Skin of body (tissue), 2 donors: ENCODE results near the gene PPOX. TPM values are rescaled to one million over a fixed set of nuclear protein-coding genes. Genes with fewer than 3 reads are reported as not detected.
A peak's percentile ranks its signal among the peaks of the same experiment; 100 is the strongest.

Experiments used
- DNase-seq: peaks from one replicate; lab custom pipeline; 2025; lab: John Stamatoyannopoulos, UW
- total RNA-seq: library from RNA; depleted of rRNA; stranded (reverse); fragments of >200 nt; gene quantifications from one replicate; pipeline ENCODE4 v1.2.3, GENCODE V29; 2014

PPOX gene
- total RNA-seq, 1 donor from 2014 or later: 16.7 TPM

DNA sequence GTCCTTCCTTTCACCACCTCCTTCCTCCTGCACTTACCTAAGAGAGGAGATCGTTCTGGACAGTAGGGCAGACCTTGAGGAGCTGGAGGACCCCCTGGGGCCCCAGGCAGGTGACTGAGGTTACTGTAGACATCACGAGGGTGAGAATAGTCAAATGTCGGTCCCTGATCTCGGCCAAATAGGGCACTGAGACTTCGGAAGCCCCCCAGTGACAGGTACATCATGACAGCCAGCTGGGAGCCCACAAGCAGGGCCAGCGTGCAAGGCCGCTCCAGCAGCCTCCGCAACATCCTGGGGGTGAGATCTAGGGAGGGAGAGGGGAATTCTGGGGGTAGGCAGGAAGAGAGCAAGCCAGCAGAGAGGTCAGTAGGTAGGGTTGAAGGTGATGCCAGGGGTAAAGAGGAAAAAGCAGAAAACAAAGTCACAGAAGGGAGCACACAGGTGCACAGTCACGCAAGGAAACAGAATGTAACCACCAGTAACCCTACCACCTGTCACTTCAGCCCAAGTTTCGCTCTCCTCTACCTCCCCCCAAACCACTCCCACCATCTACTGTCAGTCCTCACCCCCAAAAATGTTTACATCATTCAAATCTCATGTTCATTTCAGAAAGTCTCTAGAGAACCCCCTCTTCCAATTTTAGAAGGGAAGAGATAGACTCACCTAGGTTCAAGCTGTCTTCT, 9.7 kb downstream of the PPOX start:
- DNase-seq: no peak

DNA sequence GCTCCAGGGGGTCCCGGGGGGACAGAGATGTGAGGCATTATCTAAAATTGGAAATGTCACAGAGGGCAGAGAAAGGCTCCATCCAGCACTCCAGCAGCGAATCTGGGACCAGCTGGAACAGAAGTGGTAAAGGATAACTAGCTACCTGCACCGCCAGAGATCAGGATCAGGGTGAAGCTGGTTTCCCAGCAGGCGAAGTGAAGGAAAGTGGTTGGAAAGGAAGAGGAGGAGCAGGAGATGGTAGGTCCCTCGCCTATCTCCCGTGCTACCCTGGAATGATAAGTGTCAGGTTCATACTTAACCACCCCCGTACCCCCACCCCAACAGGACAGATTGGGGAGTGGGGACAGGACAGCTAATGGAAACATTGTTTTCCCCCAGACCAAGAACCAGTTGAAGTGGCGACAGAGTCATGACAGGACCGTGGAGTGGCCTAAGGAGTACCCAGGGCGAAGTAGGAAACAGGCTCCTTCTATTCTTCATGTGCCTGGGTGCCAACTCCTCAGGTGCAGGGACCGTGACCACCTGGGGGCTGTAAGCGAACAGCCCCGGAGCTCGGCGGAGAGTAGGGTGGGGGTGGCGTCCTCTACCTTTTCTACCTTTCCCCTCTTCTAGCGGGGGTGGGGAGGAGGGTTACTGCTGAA, 10.4 kb downstream of the PPOX start:
- no peak for DNase-seq

DNA sequence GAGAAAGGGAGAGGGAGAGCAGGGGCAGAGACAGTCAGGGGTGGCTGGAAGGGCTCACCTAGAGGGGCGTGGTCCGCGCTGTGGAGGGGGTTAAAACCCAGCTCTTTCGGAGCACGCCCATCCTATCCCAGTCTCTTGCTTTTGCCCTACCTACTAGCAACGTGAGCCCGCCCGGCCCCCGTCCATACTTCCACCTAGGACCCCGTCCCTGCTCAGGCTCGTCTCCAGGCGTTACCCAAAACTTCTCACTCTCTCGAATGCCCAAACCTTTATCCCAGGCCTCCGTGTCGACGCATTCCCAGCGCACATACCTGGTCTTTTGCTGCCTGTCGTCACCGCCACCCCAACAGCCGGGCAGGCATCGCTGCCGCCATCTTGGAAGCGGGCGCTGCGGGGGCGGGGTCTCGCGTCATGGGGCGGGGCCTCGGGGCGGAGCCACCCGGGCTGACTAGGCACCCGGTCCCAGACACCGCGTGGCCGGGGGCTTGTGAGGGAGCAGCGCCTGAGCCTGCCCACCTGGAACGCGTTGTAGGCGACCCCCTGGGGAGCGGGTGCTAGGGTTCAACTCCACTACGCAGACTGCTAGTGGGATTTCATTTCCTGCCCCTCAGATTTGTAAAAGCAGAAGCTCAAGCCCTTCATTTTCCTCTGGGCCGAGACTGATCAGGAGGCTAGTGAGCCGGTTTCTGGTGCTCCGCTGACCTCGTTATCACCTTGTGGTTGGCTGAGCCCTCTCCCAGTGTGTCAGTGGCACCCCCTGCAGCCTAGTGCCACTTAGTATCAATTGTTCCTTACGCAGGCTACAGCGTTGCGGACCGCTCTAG, 11.1 kb downstream of the PPOX start, which contains the start of gene B4GALT3:
TSS of gene B4GALT3 (minus strand) at position 396 of the 824 bp plus-strand sequence. CDS start 1,447 bp downstream, outside the sequence.
- peak; percentile 76 for DNase-seq

DNA sequence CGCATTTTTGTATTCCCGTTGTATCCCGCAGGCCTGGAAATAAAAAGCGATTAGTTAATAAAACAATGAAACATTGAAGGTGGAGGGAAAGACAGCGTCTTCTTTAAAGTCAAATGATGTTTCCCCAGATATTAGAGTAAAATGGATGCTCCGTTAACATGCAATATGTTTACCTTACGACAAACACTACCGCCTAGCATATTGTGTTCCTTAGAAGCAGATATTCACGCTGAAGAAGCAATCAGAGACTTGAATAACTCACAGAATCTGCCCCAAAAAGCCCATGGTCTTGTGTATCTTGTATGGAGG, 11.7 kb downstream of the PPOX start:
- no peak for DNase-seq

DNA sequence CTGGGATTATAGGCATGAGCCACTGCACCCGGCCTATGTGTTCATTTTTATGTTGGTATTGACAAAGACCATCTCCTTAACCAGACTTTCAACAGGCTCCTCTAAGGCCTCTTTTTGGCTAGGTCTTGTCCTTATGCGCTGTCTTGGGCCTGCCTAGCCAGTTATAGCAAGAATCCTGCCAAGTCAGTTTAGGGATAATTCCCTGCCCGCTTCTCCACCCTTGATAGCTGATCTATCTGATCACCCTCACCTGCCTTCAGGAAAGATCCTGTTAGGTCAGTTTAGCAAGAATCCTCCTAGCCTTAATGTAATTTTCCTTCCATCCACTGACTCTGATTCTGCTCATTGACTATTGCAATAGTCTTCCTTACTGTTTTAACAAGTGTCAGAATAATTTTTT, 13.5 kb downstream of the PPOX start:
- no peak for DNase-seq

DNA sequence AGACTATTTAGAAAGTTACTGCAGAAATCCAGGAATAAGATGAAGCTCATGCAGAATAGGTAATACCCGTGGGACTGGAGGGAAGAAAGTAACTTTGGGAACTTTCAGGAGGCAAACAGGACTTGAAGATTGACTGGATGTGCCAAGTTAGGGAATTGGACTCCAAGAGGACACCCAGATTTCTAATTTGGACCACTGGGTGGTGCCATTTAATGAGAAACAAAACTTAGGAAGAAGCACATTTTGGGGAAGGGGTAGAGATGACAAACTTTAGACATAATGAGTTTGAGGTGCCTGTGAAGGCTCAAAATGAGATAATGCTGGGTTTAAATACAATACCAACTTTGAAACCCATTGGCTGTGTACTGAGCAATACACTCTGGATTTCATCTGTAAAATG, 14.4 kb downstream of the PPOX start:
- no peak for DNase-seq

DNA sequence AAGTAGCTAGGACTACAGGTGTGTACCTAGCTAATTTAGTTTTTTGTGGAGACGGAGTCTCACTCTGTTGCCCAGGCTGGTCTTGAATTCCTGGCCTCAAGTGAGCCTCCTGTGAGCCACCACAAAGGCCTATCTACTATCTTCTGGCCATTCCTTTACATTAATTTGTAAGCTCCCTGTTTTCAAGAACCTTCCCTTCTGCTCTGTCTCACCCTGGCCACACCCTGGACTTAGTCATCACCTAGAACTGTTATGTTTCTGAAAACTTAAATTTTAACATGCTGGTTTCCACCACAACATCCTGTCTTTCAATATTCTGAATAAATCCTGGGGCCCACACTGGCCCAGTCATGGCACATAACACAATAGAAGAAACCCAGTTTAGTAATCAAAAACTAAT, 16.0 kb downstream of the PPOX start:
- no peak for DNase-seq

DNA sequence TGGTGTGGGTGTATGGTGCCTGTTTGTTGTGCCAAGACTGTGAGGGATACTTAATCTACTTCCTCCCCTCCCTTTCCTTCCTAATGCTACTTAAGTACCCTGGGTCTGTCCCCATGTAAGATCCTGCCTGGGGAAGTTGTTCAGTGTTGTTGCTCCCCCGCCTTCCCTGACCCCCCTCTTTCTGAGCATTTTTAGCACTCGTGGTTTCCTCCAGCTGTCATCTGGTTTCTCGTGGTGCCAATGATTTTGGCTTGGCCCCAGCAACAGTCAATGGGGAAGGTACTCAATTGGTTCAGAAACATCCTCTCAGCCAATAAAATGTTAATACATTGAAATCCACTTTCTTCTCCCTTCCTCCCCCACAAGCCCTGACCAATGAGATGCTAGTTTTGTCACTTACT, 19.1 kb downstream of the PPOX start:
- DNase-seq: peak; percentile 93

DNA sequence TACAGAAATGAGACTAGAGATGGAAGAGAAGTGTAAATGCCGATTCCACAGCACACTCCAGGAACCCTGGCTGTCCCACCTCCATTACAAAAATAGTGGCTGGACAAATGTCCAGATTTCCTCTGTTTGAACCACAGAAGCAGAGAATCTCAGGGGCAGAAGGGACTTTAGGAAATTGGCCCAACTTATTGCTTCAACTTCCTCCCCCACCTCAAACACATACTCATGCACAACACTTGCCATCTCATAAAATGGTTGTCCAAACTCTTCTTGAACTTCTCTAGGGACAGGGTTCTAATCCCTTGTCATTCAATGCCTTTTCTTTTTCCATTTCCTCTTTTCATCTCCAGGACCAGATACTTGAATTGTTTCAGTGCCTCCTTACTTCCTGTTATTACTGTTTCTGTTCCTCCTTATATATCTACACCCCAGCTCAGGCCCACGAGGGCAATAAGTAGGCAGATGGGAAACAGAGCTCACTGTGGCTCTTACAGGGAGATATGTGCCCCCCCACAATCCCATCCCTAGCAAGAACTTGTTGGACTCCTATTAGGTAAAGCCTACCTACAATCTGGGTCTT, 19.6 kb downstream of the PPOX start:
- DNase-seq: no peak

DNA sequence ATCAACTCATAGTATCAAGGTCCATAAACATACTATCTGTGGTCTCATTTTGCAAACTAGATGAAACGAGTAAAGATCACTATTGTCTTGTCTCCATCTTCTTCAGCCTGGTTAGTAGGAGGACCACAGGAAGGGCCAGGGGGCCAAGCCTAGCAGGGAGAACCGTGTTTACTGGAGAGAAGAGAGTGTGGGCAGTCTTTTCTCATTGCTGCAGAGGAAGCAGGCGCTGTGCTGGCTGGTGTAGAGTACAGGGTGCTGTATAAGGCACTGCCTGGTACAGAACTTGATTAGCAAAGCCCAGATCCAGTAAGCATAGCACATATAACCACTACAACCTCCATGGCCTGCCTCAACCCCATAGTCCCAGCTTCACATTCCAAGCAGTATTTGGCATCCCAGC, 21.1 kb downstream of the PPOX start:
- no peak for DNase-seq

DNA sequence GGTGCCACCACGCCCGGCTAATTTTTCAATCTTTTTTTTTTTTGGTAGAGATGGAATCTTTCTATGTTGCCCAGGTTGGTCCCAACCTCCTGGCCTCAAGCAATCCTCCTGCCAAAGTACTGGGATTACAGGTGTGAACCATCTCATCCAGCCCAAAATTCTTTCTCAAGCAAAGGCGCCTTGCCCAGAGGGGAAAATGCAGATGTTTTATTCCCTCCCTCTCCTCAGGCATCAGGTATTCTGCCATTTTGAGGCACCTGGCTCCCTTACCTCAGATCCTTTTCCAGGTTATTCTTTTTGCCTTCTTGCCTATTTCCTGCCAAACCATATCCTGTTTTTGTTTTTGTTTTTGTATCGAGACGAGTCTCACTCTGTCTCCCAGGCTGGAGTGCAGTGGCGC, 22.2 kb downstream of the PPOX start:
- no peak for DNase-seq

DNA sequence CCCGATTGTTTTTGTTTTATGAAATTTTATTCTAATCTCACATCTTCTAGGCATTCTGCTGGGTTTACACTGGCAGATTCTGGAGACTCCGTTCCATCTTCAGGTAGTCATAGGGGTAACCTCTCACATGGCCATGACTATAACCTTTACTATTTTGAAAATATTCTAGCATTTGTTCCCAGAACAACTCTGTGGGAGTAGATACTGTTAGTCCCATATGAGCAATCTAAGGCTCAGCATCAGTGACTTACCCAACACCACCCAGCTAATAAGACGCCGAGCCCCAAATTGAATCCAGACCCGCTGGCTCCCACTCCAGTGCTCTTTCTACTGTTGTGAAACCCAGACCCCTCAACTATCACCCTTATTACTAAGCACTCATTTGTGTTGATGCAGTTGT, 22.8 kb downstream of the PPOX start:
- no peak for DNase-seq

DNA sequence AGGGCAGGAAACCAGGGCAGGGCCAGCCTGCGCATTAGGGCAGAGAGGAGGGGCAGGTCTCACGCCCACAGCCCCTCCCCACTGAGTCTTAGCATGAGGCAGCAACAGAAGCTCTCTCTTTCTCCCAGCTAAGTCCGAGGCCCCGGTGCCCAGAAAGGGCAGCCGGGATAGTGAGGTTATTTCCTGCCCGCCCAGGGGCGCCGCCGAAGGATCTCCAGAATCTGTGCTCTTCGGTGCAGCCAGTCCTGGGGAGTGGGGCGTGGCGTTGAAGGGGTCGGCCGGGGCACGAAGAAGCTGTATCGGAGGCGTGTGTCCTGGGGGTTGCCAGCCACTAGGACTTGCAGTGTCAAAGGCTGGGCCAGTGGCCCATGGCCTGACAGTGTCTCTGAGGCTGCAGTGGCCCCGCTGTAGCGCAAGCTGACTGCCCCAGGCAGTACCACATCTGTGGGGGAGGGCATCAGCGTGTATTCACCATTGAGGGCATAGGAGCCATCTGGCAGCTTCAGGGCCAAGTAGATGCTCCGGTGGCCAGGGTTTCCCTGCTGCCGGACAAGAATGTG, 24.8 kb downstream of the PPOX start:
- no peak for DNase-seq

DNA sequence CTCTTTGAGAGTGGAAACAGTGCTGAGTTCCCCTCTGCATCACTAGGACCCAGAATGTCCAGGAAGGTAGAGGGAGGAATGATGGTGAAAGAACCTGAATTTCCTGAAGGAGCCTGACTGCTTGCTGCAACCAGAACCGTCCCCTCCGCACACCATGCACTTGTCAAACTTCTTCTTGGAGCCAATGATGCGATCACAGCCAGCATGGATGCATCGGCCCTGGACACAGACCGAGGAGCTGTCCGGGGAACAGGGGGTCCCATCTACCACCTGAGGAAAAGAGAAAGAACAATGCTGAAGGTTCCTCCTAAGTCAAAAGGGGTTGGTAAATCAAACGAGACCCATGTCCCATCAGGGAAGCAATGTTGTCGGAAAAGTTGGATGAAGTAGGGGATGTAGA, 25.7 kb downstream of the PPOX start:
- no peak for DNase-seq

DNA sequence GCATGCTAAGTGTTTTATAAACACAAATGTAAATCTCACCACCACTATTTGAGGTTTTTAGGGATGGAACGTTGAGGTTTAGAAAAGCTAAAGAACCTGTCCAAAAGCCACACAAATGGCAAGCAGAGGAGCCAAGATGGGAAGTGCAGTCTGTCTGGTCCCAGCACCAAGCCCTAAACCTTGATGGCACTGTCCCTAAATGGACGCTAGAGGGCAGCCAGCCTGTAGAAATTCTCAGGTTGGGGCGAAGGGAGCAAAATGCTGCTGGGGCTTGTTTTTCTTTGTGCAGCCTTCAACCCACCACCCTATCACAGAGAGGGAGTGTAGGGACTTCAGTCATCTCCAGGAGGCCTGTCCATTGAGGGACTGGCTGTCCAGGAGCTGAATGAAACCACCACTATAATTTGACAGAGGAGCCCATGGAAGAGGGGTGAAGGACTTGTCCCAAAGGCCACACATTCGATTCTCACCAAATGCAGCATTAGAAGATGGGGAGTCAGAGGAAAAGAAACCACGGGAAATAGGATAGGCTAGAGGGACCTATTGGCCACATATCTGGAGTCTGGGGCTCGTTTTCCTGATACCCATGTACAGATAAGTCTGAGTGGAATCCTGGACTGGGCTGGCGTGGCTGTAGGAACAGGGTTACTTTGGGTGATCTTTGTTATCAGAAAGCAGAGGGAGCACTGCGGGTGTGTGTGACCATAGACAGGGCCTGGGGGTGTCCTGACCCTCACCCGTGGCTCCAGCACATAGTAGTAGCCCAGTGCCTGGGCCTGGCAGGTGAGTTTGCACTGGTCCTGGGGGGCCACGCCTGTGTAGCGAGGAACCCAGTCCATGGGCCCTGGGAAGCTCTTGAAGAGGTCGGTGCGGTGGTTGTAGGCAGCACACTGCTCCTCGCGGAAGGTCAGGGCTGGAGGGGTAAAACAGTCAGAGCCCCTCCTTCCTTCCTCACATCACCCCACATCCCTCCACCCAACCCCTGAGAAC, 26.5 kb downstream of the PPOX start:
- DNase-seq: peak; percentile 46

DNA sequence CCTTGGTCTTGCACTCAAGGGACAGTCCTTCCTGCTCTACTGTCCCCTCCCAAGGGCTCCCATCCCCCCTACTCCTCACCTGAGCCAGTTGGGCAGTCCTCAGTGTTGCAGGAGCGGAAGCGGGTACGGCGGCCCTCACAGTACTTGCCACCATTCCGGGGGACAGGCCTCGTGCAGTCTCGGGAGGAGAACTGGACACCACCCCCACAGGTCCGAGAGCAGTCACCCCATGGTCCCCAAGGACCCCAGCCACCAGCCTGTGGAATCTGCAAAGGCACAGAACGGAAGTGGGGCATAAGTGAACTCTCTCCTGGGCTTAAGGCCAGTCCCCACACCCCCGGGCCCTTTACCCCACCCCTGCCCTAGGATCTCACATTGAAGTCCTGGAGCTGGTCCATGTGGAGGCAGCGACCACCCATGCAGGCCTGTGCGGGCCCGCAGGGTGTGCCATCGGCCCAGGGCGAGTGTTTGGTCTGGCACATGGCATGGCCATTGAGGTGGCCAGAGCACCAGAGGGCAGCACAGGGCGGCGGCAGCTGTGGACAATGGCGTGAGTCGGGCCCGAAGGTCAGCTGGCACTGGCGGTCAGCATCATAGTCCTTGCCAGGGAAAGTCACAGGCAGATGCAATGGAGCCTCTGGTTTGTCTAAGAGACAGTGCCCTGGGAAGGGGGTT, 27.5 kb downstream of the PPOX start:
- no peak for DNase-seq

DNA sequence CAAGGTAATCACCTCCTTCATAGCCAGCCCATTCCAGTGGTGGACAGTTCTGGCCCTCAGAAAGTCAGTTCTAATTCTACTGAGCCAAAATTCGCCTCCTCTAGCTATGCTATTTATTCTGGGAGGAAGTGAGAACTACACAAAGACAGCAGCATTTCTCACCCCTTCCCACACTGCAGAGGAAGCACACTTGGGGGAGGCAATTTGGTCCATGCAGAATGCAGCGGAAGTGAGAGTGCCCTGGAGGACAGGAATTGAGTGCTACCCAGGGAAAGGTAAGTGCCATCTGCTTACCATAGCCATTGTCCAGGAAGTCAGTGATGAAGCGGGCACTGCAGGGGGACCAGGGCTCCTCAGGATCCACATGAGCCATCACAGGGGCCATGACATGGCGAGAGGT, 28.9 kb downstream of the PPOX start:
- DNase-seq: no peak

DNA sequence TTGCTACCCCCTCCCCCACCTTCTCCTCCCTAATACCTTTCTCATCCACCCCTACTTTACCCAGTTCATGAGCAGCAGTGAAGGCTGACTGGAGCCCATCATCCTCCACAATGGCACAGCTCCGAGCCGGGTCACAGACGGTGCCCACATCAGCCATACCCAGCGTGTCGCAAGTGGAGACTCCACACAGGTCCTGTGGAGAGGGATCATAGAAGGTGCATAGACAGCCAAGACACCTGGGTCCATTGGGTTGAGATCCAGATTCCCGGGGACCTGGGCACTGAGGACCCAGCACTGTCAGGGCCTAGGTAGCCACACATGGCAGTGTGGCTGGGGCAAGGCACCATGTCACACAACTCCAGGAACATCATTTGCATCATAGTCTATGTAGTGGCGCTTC, 29.9 kb downstream of the PPOX start:
- no peak for DNase-seq

DNA sequence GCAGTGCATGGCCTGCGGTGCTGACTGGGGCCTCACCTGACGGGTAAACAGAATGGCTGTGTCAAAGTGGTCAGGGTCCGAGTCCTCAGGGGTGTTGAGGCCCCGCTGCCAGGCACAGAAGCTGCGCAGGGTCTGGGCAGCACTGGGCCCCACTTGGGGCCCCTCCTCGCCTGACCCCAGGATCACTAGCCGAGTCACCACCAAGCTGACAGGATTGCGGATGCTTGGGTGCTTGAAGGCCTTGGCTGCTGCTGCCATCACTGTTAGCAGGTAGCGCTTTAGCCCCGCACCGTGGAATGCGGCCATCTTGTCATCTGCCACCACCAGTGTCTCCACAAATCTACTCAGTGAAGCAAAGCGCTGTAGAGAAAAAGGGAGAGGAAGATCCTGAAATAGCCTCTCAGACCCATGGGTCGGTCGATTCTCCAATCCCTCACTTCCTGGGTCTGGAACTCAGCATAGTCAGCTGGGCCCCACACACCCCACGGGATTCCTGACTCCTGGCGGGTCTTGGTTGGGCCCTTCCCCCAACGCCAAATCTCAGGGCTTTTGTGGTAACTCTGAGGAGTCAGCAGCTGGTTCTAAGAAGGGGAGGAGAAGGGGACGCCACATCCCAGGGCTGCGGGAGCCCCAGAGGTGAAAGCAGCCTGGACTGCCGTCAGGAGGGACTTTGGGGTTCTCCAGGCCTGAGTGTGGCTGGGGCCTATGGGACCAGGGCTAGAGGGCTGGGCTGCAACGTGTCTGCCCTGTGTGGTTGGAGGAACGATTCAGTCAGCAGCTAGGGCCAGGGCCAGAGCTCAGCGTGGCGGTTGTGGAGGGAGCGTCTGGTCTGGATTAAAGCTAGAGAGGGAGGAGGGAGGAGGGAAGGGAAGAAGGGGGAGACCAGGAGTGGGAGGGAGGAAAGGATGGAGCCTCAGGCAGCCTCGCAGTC, 30.6 kb downstream of the PPOX start:
- DNase-seq: peak; percentile 86
